Measurements from ENCODE around the gene FAM89B.
A peak's percentile ranks its signal among the peaks of the same experiment; 100 is the strongest.

Gene FAM89B

DNA sequence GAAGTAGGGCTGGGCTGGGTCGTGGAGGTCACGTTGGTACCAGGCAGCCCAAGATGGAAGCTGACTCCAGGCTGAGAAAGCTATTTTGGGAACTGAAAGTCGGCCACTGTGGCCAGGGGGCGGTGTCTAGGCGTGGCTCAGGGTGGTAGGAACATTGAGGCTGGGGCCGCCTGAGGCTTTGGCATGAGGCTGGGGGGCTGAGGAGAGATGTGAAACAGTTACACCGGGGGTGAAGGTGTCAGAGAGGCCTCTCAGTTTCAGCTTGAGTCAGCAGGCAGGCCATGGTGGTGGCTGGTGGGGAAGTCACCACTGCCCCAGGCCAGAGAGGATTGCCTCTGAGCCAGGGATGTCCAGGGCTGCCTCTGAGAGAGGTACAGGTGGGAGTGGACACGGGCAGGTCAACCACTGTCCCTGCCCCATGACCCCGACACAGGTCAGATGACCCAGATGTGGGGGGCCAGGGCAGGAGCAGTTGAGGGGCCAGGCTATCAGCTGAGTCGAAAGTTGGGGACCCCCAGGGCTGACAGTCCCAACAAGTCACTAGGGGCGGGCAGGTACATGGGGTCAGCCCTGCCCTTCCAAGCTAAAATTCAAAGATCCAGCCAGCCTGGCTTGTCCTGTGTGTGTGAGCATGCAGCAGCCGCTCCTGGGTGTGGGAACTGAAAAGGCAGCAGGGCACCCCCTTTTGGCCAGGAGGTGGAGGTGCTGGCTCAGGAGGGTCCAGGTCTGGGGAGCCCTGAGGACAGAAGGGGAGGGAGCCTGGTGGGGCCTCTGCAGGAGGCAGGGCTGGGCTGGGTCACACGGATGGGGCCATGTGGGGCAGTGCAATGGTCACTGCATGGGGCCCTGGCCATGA is 16.1 kb downstream of the FAM89B start:
- Histone ChIP-seq H3K9me3 (replicated peaks; ENCODE audit: insufficient read depth, low read length) (no peaks in the 10 kb centered on the region), H3K4me2 (ENCODE audit: low read depth, low read length) (peak overlapping the region; percentile 95), H3K9me2 (replicated peaks; ENCODE audit: insufficient read depth, low read length) (no peaks in the 10 kb centered on the region), H3K4me3 (ENCODE audit: low read length) (peak overlapping the region; percentile 49), H4K20me1 (ENCODE audit: insufficient read depth, low read length) (no peaks in the 10 kb centered on the region), H3F3A (ENCODE audit: insufficient read depth, low read length) (peaks cover 32% of the 10 kb centered on the region), H2AFZ (ENCODE audit: low read length) (peak overlapping the region; percentile 48), H3K27me3 (replicated peaks; ENCODE audit: insufficient read depth, low read length) (no peaks in the 10 kb centered on the region), H3K9ac (ENCODE audit: low read length) (peak overlapping the region; percentile 83), H3K36me3 (replicated peaks; ENCODE audit: insufficient read depth, low read length) (no peaks in the 10 kb centered on the region), H3K79me2 (ENCODE audit: low read length) (peaks cover 17% of the 10 kb centered on the region), H3K27ac (ENCODE audit: low read length) (peak overlapping the region; percentile 99), H3K4me1 (ENCODE audit: low read length) (peaks cover 33% of the 10 kb centered on the region)
- DNase-seq, result peak; percentile 94
- TF ChIP-seq, protein P1, sequence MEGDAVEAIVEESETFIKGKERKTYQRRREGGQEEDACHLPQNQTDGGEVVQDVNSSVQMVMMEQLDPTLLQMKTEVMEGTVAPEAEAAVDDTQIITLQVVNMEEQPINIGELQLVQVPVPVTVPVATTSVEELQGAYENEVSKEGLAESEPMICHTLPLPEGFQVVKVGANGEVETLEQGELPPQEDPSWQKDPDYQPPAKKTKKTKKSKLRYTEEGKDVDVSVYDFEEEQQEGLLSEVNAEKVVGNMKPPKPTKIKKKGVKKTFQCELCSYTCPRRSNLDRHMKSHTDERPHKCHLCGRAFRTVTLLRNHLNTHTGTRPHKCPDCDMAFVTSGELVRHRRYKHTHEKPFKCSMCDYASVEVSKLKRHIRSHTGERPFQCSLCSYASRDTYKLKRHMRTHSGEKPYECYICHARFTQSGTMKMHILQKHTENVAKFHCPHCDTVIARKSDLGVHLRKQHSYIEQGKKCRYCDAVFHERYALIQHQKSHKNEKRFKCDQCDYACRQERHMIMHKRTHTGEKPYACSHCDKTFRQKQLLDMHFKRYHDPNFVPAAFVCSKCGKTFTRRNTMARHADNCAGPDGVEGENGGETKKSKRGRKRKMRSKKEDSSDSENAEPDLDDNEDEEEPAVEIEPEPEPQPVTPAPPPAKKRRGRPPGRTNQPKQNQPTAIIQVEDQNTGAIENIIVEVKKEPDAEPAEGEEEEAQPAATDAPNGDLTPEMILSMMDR (IDR thresholded peaks at IDR 0.05; ENCODE audit: low read length), result peak; percentile 88
- no peak for TF ChIP-seq EZH2phosphoT487 (IDR thresholded peaks at IDR 0.05; ENCODE audit: low read length)
- no peak for TF ChIP-seq EZH2 (optimal IDR thresholded peaks at IDR 0.05; ENCODE audit: low read depth, low read length)

DNA sequence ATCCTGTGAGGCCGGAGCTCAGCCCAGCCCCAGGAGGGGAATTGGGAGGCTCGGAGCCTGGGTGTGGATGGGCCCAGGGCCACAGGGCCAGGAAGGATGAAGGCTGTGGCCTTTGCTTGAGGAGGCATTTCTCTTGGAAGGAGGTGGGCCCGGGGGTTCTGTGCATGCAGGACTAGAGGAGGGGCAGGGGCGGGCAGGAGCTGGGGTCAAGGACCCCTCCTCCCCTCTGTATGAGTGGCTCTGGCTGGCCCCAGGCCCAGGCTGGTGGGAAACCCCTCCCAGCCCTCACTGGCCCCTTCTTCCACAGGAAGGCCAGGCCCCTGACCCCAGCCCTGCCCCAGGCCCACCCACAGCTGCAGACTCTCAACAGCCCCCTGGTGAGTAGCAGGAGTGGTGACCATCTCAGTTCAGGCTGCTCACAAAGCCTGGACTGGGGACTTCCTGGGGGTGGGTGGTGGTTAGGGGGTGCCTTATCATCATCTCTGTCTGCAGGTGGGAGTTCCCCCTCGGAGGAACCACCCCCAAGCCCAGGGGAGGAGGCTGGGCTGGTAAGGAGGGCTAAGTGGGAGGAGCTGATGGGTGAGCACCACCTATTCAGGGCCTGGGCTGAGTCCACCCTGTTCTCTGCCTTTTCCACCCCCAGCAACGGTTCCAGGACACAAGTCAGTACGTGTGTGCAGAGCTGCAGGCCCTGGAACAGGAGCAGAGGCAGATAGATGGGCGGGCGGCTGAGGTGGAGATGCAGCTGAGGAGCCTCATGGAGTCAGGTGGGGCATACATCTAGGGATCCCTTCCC is 17.3 kb downstream of the FAM89B start:
- H4K20me1 ChIP-seq (ENCODE audit: insufficient read depth, low read length), result no peaks in the 10 kb centered on the region
- H3K9me2 ChIP-seq (replicated peaks; ENCODE audit: insufficient read depth, low read length), result no peaks in the 10 kb centered on the region
- no peak overlapping the region for H3K9ac ChIP-seq (ENCODE audit: low read length)
- no peak for DNase-seq
- H3K9me3 ChIP-seq (replicated peaks; ENCODE audit: insufficient read depth, low read length), result no peaks in the 10 kb centered on the region
- no peak overlapping the region for H2AFZ ChIP-seq (ENCODE audit: low read length)
- H3K36me3 ChIP-seq (replicated peaks; ENCODE audit: insufficient read depth, low read length), result no peaks in the 10 kb centered on the region
- H3K4me3 ChIP-seq (ENCODE audit: low read length), result no peak overlapping the region
- H3K79me2 ChIP-seq (ENCODE audit: low read length), result peaks cover 17% of the 10 kb centered on the region
- no peak overlapping the region for H3K27ac ChIP-seq (ENCODE audit: low read length)
- TF ChIP-seq EZH2 (optimal IDR thresholded peaks at IDR 0.05; ENCODE audit: low read depth, low read length) (no peak), EZH2phosphoT487 (IDR thresholded peaks at IDR 0.05; ENCODE audit: low read length) (no peak)
- TF ChIP-seq, protein P1 (IDR thresholded peaks at IDR 0.05; ENCODE audit: low read length), result no peak
- no peaks in the 10 kb centered on the region for H3K27me3 ChIP-seq (replicated peaks; ENCODE audit: insufficient read depth, low read length)
- no peak overlapping the region for H3K4me2 ChIP-seq (ENCODE audit: low read depth, low read length)
- H3F3A ChIP-seq (ENCODE audit: insufficient read depth, low read length), result peaks cover 32% of the 10 kb centered on the region
- H3K4me1 ChIP-seq (ENCODE audit: low read length), result peaks cover 33% of the 10 kb centered on the region

DNA sequence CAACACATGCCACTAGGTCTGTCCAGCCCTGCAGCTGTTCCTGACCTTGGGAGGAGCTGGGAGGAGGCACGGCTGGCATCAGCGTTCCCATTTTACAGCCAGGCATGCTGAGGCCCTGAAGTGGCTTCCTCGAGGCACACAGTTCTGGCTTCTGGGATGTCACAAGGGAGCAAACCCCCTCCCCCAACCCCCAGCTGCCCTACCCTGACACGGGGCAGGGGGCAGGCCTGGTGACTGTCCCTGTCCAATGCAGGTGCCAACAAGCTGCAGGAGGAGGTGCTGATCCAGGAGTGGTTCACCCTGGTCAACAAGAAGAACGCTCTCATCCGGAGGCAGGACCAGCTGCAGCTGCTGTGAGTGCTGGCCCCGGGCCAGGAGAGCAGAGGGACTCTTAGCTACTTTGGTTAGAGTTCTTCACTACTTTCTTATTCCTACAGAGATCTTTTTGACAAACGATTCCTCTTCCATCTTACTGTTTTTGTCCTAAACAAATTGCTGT is 18.0 kb downstream of the FAM89B start:
- Histone ChIP-seq H3K9me3 (replicated peaks; ENCODE audit: insufficient read depth, low read length) (no peaks in the 10 kb centered on the region), H3K27me3 (replicated peaks; ENCODE audit: insufficient read depth, low read length) (no peaks in the 10 kb centered on the region), H3K4me2 (ENCODE audit: low read depth, low read length) (no peak overlapping the region), H4K20me1 (ENCODE audit: insufficient read depth, low read length) (no peaks in the 10 kb centered on the region), H3K4me3 (ENCODE audit: low read length) (no peak overlapping the region), H3K79me2 (ENCODE audit: low read length) (peaks cover 17% of the 10 kb centered on the region), H3F3A (ENCODE audit: insufficient read depth, low read length) (peaks cover 32% of the 10 kb centered on the region), H2AFZ (ENCODE audit: low read length) (no peak overlapping the region), H3K4me1 (ENCODE audit: low read length) (peaks cover 33% of the 10 kb centered on the region), H3K9ac (ENCODE audit: low read length) (no peak overlapping the region), H3K27ac (ENCODE audit: low read length) (no peak overlapping the region), H3K9me2 (replicated peaks; ENCODE audit: insufficient read depth, low read length) (no peaks in the 10 kb centered on the region), H3K36me3 (replicated peaks; ENCODE audit: insufficient read depth, low read length) (no peaks in the 10 kb centered on the region)
- no peak for DNase-seq
- TF ChIP-seq EZH2phosphoT487 (IDR thresholded peaks at IDR 0.05; ENCODE audit: low read length) (no peak), EZH2 (optimal IDR thresholded peaks at IDR 0.05; ENCODE audit: low read depth, low read length) (no peak)
- TF ChIP-seq, protein P1 (IDR thresholded peaks at IDR 0.05; ENCODE audit: low read length), result no peak

All from MM.1S (cell line).